ENCODE results near the gene WDR72.

- no peak for TF ChIP-seq CTCF (IDR thresholded peaks at IDR 0.05)
- TF ChIP-seq POLR2A (IDR thresholded peaks at IDR 0.05), result no peak
These were observed 253.1 kb downstream of the WDR72 start for GRCh38 chr15:53506370-53506769.
